HEK293T (cell line): Measurements from ENCODE around the gene DPY19L3.

Experiments used
- BHLHE40 ChIP-seq: fragments of 450-650 bp; IDR thresholded peaks from 2 replicates; pipeline ENCODE4 v1.6.1; 2016; ENCODE audit warnings: mild to moderate bottlenecking, moderate library complexity, borderline replicate concordance
- ELF4 ChIP-seq: fragments of 450-650 bp; IDR thresholded peaks from 2 replicates; pipeline ENCODE4 v1.6.1; 2017; ENCODE audit warnings: antibody characterized with exemption
- FOXA1 ChIP-seq: fragments of 450-650 bp; IDR thresholded peaks from 2 replicates; pipeline ENCODE4 v1.6.1; 2016; ENCODE audit warnings: mild to moderate bottlenecking
- SUZ12 ChIP-seq: fragments of 450-650 bp; IDR thresholded peaks from 2 replicates; pipeline ENCODE4 v1.6.1; 2016; ENCODE audit warnings: mild to moderate bottlenecking

DNA sequence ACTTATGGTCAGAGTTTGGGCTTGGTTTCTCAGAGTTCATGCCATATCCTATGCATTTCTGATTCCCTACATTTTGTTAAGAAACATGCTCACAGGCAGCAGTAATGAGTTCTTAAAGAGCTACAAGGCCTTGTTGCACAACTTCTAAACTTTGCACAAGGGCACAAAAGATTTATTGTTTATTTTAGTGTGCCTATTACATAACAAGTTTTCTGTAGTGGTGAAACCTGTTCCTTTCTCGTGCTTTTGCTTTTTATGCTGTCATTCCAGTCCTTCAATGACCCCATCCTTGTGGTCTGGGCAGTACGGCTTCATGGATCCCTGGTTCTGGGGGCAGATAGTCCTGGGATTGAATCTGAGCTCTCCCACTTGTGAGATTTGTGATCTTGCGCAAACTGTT lies 42.4 kb upstream of the DPY19L3 start:
- no peak for TF ChIP-seq SUZ12
- no peak for TF ChIP-seq ELF4
- TF ChIP-seq BHLHE40 = no peak
- no peak for TF ChIP-seq FOXA1
